CD4-positive, alpha-beta T cell treated with Interleukin-17A for 1 hour (primary cell): ENCODE results near the gene FBXW11.
"Not testable (repeated sequence)": the region's sequence is repeated elsewhere in the genome, so short reads cannot be mapped to it uniquely, and the experiment has no call there.

Experiments
- DNase-seq: peaks from one replicate; pipeline ENCODE4 v3.0.0-alpha.2; 2020

The FBXW11 gene

DNA sequence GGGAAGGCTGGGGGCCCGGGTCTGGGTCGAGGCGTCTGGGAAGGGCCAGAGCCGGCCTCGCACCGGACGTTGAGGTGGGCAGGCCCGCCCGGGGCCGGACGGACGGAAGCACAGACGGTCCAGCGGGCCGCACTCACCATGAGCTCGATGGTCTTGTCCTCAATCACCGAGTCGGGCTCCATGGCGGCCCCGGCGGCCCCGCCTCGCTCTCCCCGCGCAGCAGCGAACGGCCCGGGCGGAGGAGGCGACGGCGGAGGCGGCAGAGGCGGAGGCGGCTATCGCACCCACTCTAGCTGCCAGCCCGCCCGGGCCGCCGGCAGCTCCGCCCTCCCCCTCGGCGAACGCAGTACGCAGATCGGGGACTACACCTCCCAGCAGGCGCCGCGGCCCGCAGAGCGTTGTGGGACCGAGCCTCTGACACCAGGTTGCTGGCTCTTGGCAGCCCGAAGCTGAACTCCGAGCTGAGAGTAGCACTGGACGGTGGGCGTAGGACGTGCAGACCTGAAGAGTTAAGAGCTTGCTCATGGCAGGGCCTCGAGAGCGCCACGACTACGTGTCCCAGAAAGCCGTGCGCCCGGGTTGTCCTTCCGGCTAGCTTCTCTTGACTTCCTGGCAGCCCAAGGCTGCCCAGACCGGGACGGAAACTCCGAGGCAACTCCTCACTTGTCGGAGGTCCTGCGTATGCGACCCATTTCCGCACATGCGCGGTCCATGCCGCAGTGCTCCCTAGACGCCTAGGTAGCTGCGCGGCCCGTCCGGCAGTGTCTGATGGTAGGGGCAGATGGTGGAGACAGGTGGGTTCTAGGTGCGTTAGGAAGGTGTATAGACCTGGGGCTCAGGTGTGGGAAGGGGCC lies at the start of gene FBXW11:
TSS of gene FBXW11 (minus strand) at position 318 of the 854 bp plus-strand sequence. CDS start at position 182, 136 bp downstream.
- peak; percentile 97 for DNase-seq

DNA sequence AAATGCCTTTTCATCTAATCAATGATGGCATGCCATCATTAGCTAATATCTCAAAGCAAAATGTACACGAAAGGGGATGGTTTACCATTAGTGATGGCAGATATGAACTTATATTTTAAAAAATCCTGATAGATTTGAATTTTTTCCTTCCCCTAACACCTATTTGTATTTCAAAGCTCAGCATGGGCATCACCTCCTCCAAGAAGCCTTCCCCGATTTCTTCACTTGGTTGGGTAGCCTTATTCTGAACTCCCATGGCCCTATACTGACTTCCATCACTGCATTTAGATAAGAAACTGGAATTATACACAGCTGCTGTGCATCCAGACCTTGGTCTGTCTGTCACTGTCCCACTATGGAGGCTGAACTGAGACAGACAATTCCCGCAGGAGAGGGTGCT lies 49.6 kb upstream of the FBXW11 start:
- DNase-seq = no peak

DNA sequence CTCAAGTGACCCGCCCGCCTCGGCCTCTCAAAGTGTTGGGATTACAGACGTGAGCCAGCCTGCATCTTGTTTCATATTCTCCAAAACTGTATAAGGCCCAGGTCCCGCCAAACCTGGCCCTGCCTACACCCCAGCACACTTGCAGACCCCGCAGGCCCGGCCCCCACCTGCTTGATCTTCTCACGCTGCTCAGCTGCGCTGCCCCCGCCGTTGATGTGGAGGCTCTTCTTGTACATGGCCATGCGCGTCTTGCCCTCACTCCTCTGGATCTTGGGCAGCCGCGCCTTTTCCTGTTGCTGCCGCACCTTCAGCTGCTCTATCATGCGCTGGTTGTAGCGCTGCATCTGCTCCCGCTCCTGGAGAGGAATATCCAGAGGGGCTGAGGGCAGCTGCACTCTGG lies 49.0 kb upstream of the FBXW11 start:
- no peak for DNase-seq

DNA sequence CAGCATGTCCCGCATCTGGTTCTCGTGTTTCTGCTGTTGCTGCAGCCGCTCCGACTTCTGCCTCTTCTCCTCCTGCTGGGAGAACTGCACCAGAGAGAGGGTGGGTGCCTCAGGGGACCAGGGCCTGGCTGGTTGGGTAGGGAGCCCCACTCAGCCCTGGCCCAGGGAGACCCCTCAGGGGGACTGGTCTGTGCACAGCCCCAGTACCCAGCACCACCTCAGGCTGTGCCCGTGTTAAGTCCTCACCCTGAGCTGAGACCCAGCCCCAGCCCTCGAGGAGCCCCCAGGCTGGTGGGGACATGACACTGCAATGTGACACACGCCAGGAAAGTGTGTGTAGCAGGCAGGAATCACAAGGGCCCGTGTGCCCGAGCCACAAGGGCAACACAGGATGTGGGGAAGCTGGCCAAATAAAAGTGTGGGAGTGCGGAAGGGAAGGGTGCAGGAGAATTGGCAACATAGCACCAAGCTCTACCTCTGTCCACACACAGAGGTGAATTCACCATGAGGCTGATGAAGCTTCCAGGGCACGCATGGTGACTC lies 48.2 kb upstream of the FBXW11 start:
- no peak for DNase-seq

DNA sequence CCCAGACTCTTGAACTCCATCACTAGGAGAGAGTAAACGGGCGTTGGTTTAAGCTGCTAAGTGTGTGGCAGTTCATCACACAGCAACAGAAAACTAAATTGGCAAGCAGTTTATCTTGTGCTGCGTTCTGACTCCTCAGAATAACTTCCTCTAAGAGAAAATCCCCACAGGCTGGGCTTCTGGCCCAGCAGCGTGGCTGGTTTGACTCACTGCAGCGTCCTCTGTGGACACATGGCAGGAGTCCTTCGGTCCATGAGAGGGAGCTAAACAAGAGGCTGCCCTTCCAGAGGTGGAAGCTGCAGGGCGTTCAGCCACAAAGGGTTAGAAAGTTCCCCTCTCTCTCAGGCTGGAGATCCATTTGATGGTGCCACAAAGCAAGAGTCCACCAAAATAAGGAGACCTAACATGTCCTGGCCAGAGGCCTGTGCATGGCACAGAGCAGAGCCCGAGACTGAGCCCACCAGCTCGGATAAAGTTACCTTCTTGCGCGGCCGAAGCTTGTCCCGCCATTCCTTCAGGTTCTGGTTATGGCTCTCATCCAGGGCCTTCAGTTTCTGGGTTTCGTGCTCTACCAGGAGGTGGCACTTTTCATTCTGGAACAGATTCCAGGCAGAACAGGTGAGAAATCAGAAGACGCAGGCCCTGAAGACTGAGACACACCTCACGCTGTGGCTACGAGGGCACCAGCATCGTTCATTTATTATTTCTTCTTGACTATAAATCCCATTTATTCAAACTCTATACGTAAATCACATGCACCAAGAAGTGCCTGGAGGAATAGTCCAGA lies 46.2 kb upstream of the FBXW11 start:
- no peak for DNase-seq

DNA sequence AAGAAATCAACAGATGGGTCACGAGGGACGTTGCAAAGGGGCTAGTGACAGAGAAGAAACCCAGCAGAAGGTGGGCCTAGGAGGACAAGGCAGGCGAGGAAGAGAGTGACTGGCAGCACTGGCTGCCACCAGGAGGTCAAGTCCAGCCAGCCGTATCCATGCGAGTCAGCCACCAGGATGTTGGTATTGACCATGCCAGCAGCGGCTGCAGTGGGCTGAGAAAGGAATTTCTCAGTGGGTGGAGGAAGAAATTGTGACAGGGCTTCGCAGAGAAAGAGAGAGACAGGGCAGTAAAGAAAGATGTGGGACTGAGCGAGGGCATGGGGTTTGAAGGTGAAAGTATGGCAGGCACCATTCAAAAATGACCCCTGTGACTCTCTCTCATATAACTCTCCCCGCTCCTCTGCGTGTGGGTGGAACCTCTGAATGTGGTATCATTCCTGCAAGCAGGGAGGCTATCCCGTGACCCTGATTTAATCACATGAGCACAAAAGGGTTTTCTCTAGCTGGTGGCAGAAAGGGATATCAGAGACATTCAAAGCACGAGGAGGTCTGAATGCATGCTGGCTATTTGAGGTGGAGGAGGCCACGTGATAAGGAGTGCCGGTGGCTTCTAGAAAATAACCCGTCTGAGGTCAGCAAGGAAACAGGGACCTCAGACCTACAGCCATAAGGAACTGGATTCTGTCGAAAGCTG lies 45.4 kb upstream of the FBXW11 start:
- DNase-seq = no peak

DNA sequence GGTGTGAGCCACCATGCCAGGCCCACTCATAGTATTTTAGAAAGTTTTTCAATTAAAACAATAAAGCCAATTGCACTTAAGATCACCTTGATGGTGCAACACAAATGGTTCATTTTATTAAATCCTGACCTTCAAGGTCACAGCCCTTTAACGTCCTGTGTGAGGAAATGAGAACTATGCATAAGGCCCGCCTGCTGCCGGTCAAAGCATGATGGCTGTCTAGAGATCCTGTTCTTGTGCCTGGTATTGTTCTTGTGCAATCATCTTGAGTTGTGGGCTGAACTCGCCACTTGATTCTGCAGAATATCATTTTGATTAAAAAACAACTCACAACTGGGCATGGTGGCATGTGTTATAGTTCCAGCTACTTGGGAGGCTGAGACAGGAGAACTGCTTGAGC lies 43.6 kb upstream of the FBXW11 start:
- no peak for DNase-seq

DNA sequence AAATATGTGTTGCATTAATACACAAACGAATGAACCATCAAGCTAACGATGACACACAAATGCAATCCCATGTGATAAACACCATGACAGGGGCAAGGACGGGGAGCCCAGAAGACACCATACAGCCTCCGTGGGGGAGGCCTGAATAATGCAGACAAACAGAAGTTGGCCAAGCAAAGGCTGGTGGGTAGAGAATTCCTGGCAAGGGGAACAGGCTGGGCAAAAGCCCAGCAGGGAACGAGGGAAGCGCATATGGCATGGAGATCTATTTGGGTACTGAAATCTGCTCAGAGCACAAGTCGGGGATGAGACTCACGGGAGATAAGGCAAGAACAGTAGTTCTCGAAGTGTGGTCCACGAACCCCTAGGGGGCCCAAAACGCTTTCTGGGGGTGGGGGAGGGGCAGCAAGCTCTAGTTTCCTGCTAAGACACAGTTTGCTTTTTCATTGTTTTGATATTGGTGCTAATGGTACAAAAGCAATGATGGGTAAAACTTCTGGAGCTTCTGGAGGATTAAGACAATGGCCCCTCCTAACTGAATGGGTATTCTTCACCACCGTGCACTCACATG lies 42.9 kb upstream of the FBXW11 start:
- no peak for DNase-seq

DNA sequence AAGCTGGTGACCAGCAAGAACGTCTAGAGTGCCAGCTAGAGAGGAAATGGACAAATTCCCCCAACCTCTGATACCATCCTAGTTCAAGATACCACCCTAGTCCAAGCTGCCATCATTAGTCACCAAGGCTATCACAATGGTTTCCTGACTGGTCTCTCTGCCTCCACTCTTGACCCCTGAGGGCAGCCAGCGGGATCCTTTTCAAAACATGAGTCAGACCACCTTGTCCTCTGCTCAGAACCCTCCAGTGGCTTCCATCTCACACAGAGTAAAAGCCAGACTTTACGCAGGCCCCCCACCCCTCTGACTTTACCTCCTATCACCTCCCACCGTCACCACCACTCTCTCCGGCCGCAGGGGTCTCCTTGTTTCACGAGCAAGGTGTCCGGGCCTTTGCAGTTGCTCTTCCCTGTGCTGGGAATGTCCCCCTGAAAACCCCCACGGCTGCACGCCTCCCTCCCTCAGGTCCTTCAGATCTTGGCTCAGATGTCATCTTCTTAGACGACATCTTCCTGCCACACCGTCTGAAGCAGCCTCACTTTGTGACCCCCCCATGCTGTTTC lies 42.2 kb upstream of the FBXW11 start:
- DNase-seq = no peak

DNA sequence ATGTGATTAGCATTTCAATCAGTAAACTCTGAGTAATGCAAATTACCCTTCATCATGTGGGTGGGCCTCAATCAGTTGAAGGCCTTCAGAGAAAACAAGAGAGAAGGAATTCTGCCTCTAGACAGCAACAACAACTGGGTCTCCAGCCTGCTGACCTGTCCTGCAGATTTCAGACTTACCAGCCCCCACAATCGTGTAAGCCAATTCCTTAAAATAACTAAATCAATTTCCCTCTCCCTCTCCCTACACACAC lies 41.7 kb upstream of the FBXW11 start:
- no peak for DNase-seq

DNA sequence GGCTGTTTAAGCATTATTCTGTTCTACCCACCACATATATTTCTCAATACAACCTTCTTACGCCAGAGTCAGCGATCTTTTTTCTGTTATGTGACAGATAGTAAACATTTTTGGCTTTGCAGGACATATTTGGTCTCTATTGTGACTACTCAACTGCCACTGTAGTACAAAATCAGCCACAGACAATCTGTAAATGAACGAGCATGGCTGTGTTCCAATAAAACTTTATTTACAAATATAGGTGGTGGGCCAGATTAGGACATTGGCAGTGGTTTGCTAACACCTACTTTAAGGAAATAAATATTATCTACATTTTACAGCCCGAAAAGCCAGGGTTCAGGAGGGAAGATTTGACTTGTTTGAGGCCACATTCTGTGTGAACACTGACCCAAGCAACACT lies 40.2 kb upstream of the FBXW11 start:
- DNase-seq = no peak

DNA sequence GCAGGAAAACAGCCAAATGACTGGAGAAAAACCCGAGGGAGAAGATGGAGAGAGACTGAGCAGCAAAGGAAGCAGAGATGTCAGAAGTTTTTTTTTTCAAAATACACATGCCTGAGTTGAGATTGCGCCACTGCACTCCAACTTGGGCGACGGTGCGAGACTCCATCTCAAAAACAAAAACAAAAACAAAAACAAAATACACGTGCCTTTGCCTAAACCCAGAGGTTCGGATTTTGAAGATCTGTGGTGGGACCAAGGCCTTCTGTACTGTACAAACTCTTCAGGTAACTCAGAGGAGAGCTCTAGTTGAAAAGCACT lies 38.8 kb upstream of the FBXW11 start:
- DNase-seq = no peak

DNA sequence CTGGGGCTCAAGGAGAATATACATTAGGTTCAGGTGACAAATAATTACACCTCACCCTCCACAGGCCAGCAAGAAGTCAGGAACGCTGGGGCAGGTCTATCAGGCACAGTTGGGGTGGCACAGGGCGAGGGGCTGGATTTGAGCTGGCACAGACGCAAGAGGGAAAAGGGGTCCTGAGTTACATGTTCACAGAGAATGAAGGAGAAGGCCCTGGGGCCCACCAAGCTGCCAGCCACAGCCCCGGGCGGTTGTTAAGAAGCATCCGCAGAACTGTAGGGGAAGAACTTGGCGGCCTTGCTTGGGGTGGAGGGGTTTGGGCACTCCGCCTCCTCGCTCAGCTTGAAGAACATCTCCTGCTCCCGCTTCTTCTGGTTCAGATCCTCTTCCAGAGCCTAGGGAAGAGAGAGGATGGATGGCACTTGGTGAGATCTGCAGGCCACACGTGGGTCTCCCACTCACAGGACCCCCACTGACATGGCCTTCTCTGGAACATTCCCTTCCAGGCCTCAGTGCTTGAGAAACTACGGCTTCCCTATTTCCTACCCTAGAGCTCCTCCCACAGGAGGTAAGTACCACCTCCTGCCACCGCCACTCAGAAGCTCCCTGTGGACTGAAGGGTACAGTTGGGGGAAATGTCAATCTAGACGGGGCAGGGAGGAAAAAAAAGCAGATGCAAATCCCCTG lies 38.3 kb upstream of the FBXW11 start:
- no peak for DNase-seq

DNA sequence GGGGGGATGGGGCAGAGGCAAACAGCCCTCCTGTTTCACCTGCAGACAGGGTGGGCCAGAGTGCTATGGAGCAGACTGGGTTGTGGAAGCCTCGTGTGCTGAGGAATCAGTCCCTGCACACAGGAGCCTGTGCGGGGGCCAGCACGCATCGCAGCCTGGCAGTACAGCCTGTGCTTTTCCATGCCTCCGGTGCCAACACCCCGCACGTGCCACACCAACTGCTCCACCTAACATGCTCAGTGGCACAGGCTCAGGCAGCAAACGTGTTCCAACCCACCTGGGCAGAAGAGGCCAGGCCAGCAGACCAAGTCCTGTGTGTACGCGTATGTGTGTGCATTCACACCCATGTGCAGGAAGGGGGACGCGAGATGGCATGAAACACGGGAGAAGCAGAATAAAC lies 37.4 kb upstream of the FBXW11 start:
- no peak for DNase-seq

DNA sequence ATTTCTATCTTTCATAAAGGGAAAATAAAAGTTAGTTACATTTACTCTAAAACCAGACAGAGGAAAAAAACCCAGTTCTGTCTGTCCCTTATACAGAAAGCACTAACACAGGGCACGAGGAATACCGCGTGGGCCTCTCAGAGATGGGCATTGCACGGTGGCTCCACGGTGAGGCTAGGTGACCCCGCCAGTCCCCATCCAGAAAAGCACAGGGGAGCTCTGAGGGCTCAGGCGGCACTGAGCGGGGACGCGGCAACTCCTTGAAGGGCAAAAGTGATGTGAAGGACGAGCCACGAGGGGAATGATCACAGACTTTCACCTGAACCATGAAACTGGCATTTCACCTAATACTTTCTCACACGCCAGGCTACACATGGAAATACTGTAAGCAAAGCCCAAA lies 35.7 kb upstream of the FBXW11 start:
- no peak for DNase-seq

DNA sequence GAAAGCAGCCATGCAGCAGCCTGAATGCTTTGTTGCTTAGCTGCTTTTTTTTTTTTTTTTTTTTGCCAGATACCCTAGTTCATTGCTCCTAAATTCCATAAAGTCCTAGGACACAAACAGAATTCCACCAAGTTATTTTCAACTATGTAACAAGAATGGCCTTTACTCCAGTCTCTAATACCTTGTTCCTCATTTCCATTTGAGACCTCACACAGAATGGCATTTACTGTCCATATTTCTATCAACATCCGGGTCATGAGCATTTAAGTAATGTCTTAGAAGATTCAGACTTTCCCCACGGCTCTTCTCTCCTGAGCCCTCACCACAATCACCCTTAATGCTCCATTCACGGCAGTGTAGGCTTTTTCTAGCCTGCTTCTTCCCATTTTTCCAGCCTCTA lies 31.7 kb upstream of the FBXW11 start:
- DNase-seq = no peak

DNA sequence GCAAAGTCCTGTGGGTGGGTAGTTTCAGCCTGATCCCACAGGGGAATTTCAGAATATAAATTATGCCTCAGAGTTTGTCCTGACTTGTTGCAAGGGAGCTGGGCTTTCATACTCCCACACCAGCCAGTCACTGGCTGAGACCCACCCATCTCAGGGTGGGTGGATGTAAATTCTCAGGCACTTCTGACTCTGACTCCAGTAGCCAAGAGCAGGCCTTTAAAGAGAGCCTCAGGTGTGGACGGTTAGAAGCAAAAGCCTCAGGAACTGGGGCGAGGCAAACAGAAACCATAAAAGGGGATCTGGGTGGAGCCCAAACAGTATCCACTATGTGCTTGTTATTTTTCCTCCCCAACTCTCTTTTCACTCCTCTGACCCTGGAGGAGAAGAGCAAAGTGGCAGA lies 28.6 kb upstream of the FBXW11 start:
- DNase-seq = no peak

DNA sequence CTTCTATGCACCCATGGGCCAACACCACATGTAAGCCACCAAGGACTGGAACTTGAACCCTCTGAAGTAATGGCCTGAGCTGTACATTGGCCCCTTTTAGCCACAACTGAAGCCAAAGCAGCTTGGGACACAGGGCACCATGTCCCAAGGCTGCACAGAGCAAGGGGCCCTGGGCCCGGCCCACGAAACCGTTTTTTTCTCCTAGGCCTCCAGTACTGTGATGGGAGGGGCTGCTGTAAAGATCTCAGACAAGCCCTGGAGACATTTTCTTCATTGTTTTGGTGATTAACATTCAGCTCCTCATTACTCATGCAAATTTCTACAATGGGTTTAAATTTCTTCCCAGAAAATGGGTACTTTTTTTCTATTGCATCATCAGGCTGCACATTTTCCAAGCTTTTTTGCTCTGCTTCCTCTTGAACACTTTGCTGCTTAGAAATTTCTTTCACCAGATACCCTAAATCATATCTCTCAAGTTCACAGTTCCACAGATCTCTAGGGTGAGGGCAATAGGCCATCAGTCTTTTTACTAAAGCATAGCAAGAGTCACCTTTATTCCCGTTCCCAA lies 25.5 kb upstream of the FBXW11 start:
- no peak for DNase-seq

DNA sequence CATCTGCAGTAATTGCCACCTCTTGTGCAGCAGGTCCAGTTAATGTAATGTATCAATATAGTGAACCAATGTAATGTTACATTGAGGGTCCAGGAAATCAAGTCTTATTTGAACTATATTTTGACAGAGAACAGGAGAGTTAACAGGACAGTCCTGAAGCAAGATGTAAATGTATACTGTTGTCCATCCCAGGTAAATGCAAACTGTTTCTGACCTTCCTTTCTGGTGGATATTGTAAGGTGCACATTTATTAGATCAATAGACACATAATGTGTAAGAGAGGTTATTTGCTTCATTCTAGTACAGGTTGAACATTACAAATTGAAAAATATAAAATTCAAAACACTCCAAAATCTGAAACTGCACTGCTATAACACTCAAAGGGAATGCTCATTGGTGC lies 23.4 kb upstream of the FBXW11 start:
- DNase-seq = no peak

DNA sequence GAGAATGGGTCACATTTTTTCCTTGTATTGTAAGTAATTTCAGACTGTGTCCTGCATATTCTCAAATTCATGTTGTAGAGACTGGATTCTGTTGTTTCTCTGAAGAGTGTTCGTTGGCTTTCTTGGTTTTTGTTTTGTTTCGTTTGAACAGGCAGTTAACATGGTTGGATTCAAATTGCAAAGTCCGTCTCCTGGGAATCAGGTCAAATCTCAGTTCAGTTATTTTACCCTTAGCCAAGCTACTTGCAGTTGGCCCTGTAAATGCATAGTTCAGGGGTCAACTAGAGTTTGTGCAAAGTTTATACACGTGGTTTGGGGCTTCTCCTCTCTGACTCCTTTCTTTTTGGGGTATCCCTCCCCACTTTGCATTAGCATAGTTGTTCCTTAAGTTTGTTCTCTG lies 21.7 kb upstream of the FBXW11 start:
- no peak for DNase-seq

DNA sequence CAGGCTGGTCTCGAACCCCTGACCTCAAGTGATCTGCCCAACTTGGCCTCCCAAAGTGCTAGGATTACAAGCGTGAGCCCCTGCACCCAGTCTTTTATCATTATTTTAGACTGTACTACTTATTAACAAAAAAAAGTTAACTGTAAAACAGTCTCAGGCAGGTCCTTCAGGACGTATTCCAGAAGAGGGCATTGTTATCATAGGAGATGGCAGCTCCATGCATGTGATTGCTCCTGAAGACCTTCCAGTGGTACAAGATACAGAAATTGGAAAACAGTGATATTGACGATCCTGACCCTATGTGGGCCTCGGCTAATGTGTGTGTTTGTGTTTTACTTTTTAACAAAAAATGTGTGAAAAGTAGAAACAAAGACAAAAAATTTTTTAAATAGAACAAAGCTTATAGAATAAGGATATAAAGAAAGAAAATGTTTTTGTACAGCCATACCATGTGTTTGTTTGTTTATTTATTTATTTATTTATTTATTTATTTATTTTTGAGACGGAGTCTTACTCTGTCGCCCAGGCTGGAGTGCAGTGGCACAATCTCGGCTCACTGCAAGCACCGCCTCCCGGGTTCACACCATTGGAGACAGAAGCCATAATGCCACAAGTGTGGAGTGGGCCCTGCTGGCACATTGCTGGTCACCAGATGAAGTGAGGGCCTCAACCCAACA lies 13.8 kb upstream of the FBXW11 start:
- not testable (repeated sequence) for DNase-seq

DNA sequence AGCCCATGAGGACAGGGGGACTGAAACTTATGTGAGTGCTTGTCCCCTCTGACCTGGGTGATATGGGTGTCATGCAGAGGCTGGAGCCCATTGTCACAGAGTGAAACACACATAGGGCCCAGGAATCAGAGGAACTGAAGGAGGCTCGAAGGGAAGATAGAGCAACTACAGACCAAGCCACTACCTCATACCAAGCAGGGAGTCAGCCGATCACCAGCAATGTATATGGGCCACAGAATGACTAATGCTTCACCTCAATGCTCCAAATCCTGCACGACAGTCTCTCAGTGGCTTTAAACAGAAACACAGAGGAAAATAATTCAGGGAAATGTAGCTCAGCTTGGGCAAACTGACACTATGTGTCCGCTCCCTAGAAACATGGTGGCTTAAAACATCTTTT lies 8.9 kb upstream of the FBXW11 start:
- no peak for DNase-seq
